ENCODE data around the gene TXNDC17. TPM values are rescaled to one million over a fixed set of nuclear protein-coding genes. Genes with fewer than 3 reads are reported as not detected.
A peak's percentile ranks its signal among the peaks of the same experiment; 100 is the strongest.

The TXNDC17 gene
- total RNA-seq, 2 experiments from 2014 or later = 107 to 123 TPM

- DNase-seq = no peak
- H3K9me3 Mint-ChIP-seq = no peaks in the 10 kb centered on the region
- intact Hi-C loops (cut with micrococcal nuclease) = no loop called here
- H3K4me1 Mint-ChIP-seq (ENCODE audit: low read depth) = peaks cover 38% of the 10 kb centered on the region
- ChIA-PET CTCF (interaction anchor here (0.8 to 1.7 kb wide), 2 partner anchors 165 to 366 kb away, joined by 3 to 8 read pairs; no protein-coding TSS in a partner anchor), POLR2A (interaction anchor here (4.6 kb wide), 1 partner anchor 13 kb away, joined by 28 read pairs; the partner anchor contains the start of genes C17orf100 and MED31)
- no peak overlapping the region for H3K27ac Mint-ChIP-seq
- peak overlapping the region; percentile 90 for H3K4me3 Mint-ChIP-seq
- no peaks in the 10 kb centered on the region for H3K27me3 Mint-ChIP-seq
- peaks cover 25% of the 10 kb centered on the region for H3K36me3 Mint-ChIP-seq
Measured at GRCh38 chr17:6638046-6638908, 2.6 kb upstream of the TXNDC17 start.

GRCh38 chr17:6639014-6639585 lies 1.8 kb upstream of the TXNDC17 start:
- CTCF ChIA-PET = interaction anchor here (0.8 to 1.7 kb wide), 3 partner anchors 11 to 365 kb away, joined by 3 to 8 read pairs (median 5); no protein-coding TSS in a partner anchor
- DNase-seq = no peak
- POLR2A ChIA-PET = interaction anchor here (1.0 to 4.6 kb wide), 2 partner anchors 12 to 18 kb away, joined by 3 to 28 read pairs; partner anchors contain the start of genes C17orf100 and MED31
- Mint-ChIP-seq H3K36me3 (peaks cover 24% of the 10 kb centered on the region), H3K4me1 (ENCODE audit: low read depth) (peaks cover 46% of the 10 kb centered on the region), H3K9me3 (no peaks in the 10 kb centered on the region), H3K27me3 (no peaks in the 10 kb centered on the region), H3K27ac (no peak overlapping the region), H3K4me3 (peak overlapping the region; percentile 90)
- intact Hi-C loops (cut with micrococcal nuclease) = no loop called here

GRCh38 chr17:6639586-6640535 lies 999 bp upstream of the TXNDC17 start:
- peak; percentile 45 for DNase-seq
- Mint-ChIP-seq H3K4me3 (peak overlapping the region; percentile 90), H3K36me3 (peaks cover 25% of the 10 kb centered on the region), H3K4me1 (ENCODE audit: low read depth) (peaks cover 54% of the 10 kb centered on the region), H3K9me3 (no peaks in the 10 kb centered on the region), H3K27ac (peak overlapping the region; percentile 95), H3K27me3 (no peaks in the 10 kb centered on the region)
- ChIA-PET POLR2A (interaction anchor here (0.6 to 4.6 kb wide), 3 partner anchors 11 to 18 kb away, joined by 3 to 28 read pairs (median 3); partner anchors contain the start of genes C17orf100 and MED31), CTCF (interaction anchor here (1.0 to 1.7 kb wide), 3 partner anchors 10 to 167 kb away, joined by 3 to 8 read pairs (median 5); no protein-coding TSS in a partner anchor)
- intact Hi-C loops (cut with micrococcal nuclease) = loop anchor here (2.0 to 5.0 kb wide), 4 partner anchors 63 to 1153 kb away; partner anchors contain the start of genes DERL2, MIS12, NLRP1 and PIMREG

GRCh38 chr17:6641247-6641863 lies 495 bp downstream of the TXNDC17 start:
- POLR2A ChIA-PET = interaction anchor here (0.6 to 4.6 kb wide), 4 partner anchors 8 to 488 kb away, joined by 3 to 28 read pairs (median 4); partner anchors contain the start of genes C17orf100 and MED31
- Mint-ChIP-seq H3K4me1 (ENCODE audit: low read depth) (peaks cover 62% of the 10 kb centered on the region), H3K36me3 (peaks cover 30% of the 10 kb centered on the region), H3K4me3 (peak overlapping the region; percentile 90), H3K9me3 (no peaks in the 10 kb centered on the region), H3K27me3 (no peaks in the 10 kb centered on the region), H3K27ac (peak overlapping the region; percentile 95)
- no peak for DNase-seq
- CTCF ChIA-PET = interaction anchor here (0.8 to 2.3 kb wide), 4 partner anchors 10 to 114 kb away, joined by 3 to 10 read pairs (median 4); partner anchors contain the start of genes C17orf100, MED31 and XAF1
- intact Hi-C loops (cut with micrococcal nuclease) = loop anchor here (2.0 to 5.0 kb wide), 4 partner anchors 64 to 1155 kb away; partner anchors contain the start of genes DERL2, MIS12, NLRP1 and PIMREG

GRCh38 chr17:6642592-6642991 lies 1.7 kb downstream of the TXNDC17 start:
- intact Hi-C loops (cut with micrococcal nuclease) = loop anchor here (1.0 to 5.0 kb wide), 4 partner anchors 9 to 1060 kb away; partner anchors contain the start of genes C17orf100, MED31, NLRP1 and PIMREG
- ChIA-PET CTCF (interaction anchor here (1.1 to 2.3 kb wide), 2 partner anchors 9 to 201 kb away, joined by 4 to 10 read pairs; partner anchors contain the start of genes C17orf100 and MED31), POLR2A (interaction anchor here (0.6 to 4.6 kb wide), 2 partner anchors 9 to 142 kb away, joined by 3 to 28 read pairs; partner anchors contain the start of genes C17orf100 and MED31)
- Mint-ChIP-seq H3K27ac (peak overlapping the region; percentile 95), H3K4me1 (ENCODE audit: low read depth) (peaks cover 69% of the 10 kb centered on the region), H3K4me3 (peak overlapping the region; percentile 90), H3K9me3 (no peaks in the 10 kb centered on the region), H3K36me3 (peaks cover 33% of the 10 kb centered on the region), H3K27me3 (no peaks in the 10 kb centered on the region)
- no peak for DNase-seq

- CTCF ChIA-PET = interaction anchor here (1.1 kb wide), 1 partner anchor 170 kb away, joined by 3 read pairs; no protein-coding TSS in a partner anchor
- H3K4me3 Mint-ChIP-seq = no peak overlapping the region
- intact Hi-C loops (cut with micrococcal nuclease) = loop anchor here (5.0 kb wide), 3 partner anchors 66 to 1061 kb away; partner anchors contain the start of genes NLRP1 and PIMREG
- H3K9me3 Mint-ChIP-seq = no peaks in the 10 kb centered on the region
- peak overlapping the region; percentile 95 for H3K27ac Mint-ChIP-seq
- DNase-seq = no peak
- POLR2A ChIA-PET = no interaction called here
- no peaks in the 10 kb centered on the region for H3K27me3 Mint-ChIP-seq
- H3K4me1 Mint-ChIP-seq (ENCODE audit: low read depth) = peaks cover 69% of the 10 kb centered on the region
- H3K36me3 Mint-ChIP-seq = peaks cover 40% of the 10 kb centered on the region
Measured at GRCh38 chr17:6643451-6644125, 2.7 kb downstream of the TXNDC17 start.

GRCh38 chr17:6648181-6648580 lies 7.3 kb downstream of the TXNDC17 start:
- intact Hi-C loops (cut with micrococcal nuclease) = loop anchor here (5.0 kb wide), 1 partner anchor 176 kb away; no protein-coding TSS in a partner anchor
- Mint-ChIP-seq H3K4me1 (ENCODE audit: low read depth) (peaks cover 70% of the 10 kb centered on the region), H3K27me3 (no peaks in the 10 kb centered on the region), H3K36me3 (peaks cover 39% of the 10 kb centered on the region), H3K27ac (no peak overlapping the region), H3K4me3 (no peak overlapping the region), H3K9me3 (no peaks in the 10 kb centered on the region)
- ChIA-PET CTCF (interaction anchor here (1.0 to 1.2 kb wide), 2 partner anchors 12 to 175 kb away, joined by 3 to 5 read pairs; no protein-coding TSS in a partner anchor), POLR2A (no interaction called here)
- DNase-seq = no peak

- peak; percentile 97 for DNase-seq
- ChIA-PET CTCF (interaction anchor here (0.6 to 1.8 kb wide), 3 partner anchors 10 to 353 kb away, joined by 3 to 10 read pairs (median 6); partner anchors contain the start of gene TXNDC17), POLR2A (interaction anchor here (1.3 kb wide), 3 partner anchors 9 to 384 kb away, joined by 3 to 28 read pairs (median 7); partner anchors contain the start of genes KIAA0753, SLC16A13 and TXNDC17)
- Mint-ChIP-seq H3K4me3 (peak within 1 kb of the TSS; percentile 99), H3K36me3 (peaks cover 23% of the 10 kb centered on the region), H3K4me1 (ENCODE audit: low read depth) (peaks cover 60% of the 10 kb centered on the region), H3K27me3 (no peaks in the 10 kb centered on the region), H3K27ac (peak within 1 kb of the TSS; percentile 97), H3K9me3 (no peaks in the 10 kb centered on the region)
- intact Hi-C loops (cut with micrococcal nuclease) = loop anchor here (1.0 to 2.0 kb wide), 2 partner anchors 9 to 363 kb away; a partner anchor contains a TSS
Measured at GRCh38 chr17:6651354-6651918, 10.6 kb downstream of the TXNDC17 start, which contains the start of the genes C17orf100 and MED31. Gene C17orf100, plus strand, starts transcription at chr17:6651762. Its CDS starts 152 bp downstream, at chr17:6651914. Gene MED31, minus strand, starts transcription at chr17:6651605. Its CDS starts 77 bp downstream, at chr17:6651528.

GRCh38 chr17:6651919-6652452 lies 11.1 kb downstream of the TXNDC17 start:
- intact Hi-C loops (cut with micrococcal nuclease) = loop anchor here (1.0 to 2.0 kb wide), 2 partner anchors 10 to 363 kb away; a partner anchor contains a TSS
- Mint-ChIP-seq H3K4me3 (peak overlapping the region; percentile 99), H3K36me3 (peaks cover 20% of the 10 kb centered on the region), H3K9me3 (no peaks in the 10 kb centered on the region), H3K27ac (peak overlapping the region; percentile 49), H3K4me1 (ENCODE audit: low read depth) (peaks cover 58% of the 10 kb centered on the region), H3K27me3 (no peaks in the 10 kb centered on the region)
- POLR2A ChIA-PET = interaction anchor here (1.3 kb wide), 3 partner anchors 9 to 384 kb away, joined by 3 to 28 read pairs (median 7); partner anchors contain the start of genes KIAA0753, SLC16A13 and TXNDC17
- DNase-seq = peak; percentile 64
- CTCF ChIA-PET = interaction anchor here (0.6 to 1.1 kb wide), 2 partner anchors 10 to 15 kb away, joined by 3 to 10 read pairs; partner anchors contain the start of gene TXNDC17
